Heart right ventricle (tissue), 16 donors: Measurements from ENCODE around the gene ROCK2. TPM values are rescaled to one million over a fixed set of nuclear protein-coding genes. Genes with fewer than 3 reads are reported as not detected.

Source experiments
- ATAC-seq, 8 donors: fragments of 200-7000 bp; cut with Tn5 transposase; one replicate each; pipeline ENCODE4 v1.9.1; 2020; ENCODE audit warnings: mild to moderate bottlenecking in 8 of 8, moderate library complexity in 8 of 8, moderate number of reproducible peaks in 1 of 8
- DNase-seq, 2 donors: peaks; one replicate each; pipeline ENCODE4 v3.0.0-alpha.2; 2020
- H3K27ac ChIP-seq, 10 donors: fragments of 200-600 bp; sonication (generic) in 2 of 10; one replicate each; pipeline versions ENCODE4 v1.5.0 to v1.8.0; 2020 to 2022; ENCODE audit warnings: mild to moderate bottlenecking in 3 of 10
- H3K27me3 ChIP-seq, 7 donors: fragments of 200-600 bp; one replicate each; pipeline ENCODE4 v1.8.0; 2021 to 2022; ENCODE audit warnings: mild to moderate bottlenecking in 2 of 7
- H3K36me3 ChIP-seq, 9 donors: fragments of 200-600 bp; sonication (generic) in 1 of 9; one replicate each; pipeline versions ENCODE4 v1.5.0 to v1.8.0; 2020 to 2022; ENCODE audit warnings: mild to moderate bottlenecking in 2 of 9
- H3K4me1 ChIP-seq, 9 donors: fragments of 200-600 bp; sonication (generic) in 1 of 9; one replicate each; pipeline versions ENCODE4 v1.5.0 to v1.8.0; 2020 to 2022; ENCODE audit warnings: mild to moderate bottlenecking in 4 of 9
- H3K4me3 ChIP-seq, 10 donors: fragments of 200-600 bp; sonication (generic) in 2 of 10; one replicate each; pipeline versions ENCODE4 v1.5.0 to v1.8.0; 2020 to 2022; ENCODE audit warnings: mild to moderate bottlenecking in 7 of 10, moderate library complexity in 2 of 10
- H3K9me3 ChIP-seq, 11 donors: fragments of 200-600 bp in 10 of 11; sonication (generic) in 2 of 11; one replicate each; pipeline versions ENCODE4 v1.5.0 to v1.8.0; 2013 to 2022; ENCODE audit warnings: mild to moderate bottlenecking in 2 of 11, control low read depth in 1 of 11, moderate library complexity in 1 of 11
- CTCF ChIP-seq, 9 donors: fragments of 200-600 bp; sonication (generic) in 2 of 9; IDR thresholded peaks; one replicate each; pipeline versions ENCODE4 v1.5.0 to v1.8.0; 2021 to 2022; ENCODE audit warnings: antibody characterized with exemption in 9 of 9, mild to moderate bottlenecking in 5 of 9, moderate library complexity in 1 of 9
- WGBS, 2 donors: extraction: QIAGEN DNeasy Blood & Tissue Kit; methylation state at CpG; one replicate each; pipeline ENCODE4 v1.1.7; 2013; ENCODE audit warnings: inconsistent platforms in 1 of 2; 5-methylcytosine and 5-hydroxymethylcytosine counted together
- intact Hi-C, 10 donors: fragments of 100-400 bp; cut with DNase I; formaldehyde crosslinking; loops; one replicate each; pipeline versions ENCODE4 v1.11.1 to v1.14.2; 2022
- polyA plus RNA-seq, 2 donors: library from polyadenylated mRNA; stranded (reverse); fragments of 200-250 nt; gene quantifications; one replicate each; pipeline ENCODE4 v1.2.3, GENCODE V29; 2013
- total RNA-seq, 10 donors: library from RNA; stranded (reverse); fragmentation: NEBNext Ultra II Directional in 3 of 10; extraction: Animal tissue kit (Norgen Biotek cat#: 25700) in 3 of 10; gene quantifications; one replicate each; pipeline versions ENCODE4 v1.2.1 to v1.2.4, GENCODE V29; 2021 to 2023
- donor health status: Arrhythmogenic right ventricular cardiomyopathy.
- donor health status: ischemic (EF 13 %, LVEDD 7.1; RV severe dilation, severe dysfunction).
- donor health status: healthy with polysubstance abuse.
- donor health status: DM: no; HTN: yes; CAD: no.
- donor health status: DM: no; HTN: no; CAD: no.
- donor health status: ischemic (EF 25% LVEDD 6.9; RV normal size, moderate dysfunction).
- donor health status: ischemic (EF 25% LVEDD 5.7; RV mildly dilated, moderate dysfunction).
- donor health status: healthy.
- donor health status: DM: yes; HTN: yes; CAD: no.
- donor health status: Ischemic cardiomyopathy.
- donor health status: ischemic (EF 35%, LVEDD 5.7; RV mildly dilated, moderate dysfunction).
- donor health status: nonischemic (EF 11% LVEDD 7.7; RV severe dilation, severe dysfunction).
- donor health status: DM: yes; HTN: yes; CAD: no.
- donor health status: PGD.
- donor health status: ischemic (EF 29% LVEDD 5.4; RV normal size, mild dysfunction).
- donor health status: nonischemic (EF 23%, LVEDD 6.1; RV moderate dilation, normal function).

The ROCK2 gene
- total and polyA plus RNA-seq, 12 donors = 6.9 to 51.8 (median 36.5) TPM

DNA sequence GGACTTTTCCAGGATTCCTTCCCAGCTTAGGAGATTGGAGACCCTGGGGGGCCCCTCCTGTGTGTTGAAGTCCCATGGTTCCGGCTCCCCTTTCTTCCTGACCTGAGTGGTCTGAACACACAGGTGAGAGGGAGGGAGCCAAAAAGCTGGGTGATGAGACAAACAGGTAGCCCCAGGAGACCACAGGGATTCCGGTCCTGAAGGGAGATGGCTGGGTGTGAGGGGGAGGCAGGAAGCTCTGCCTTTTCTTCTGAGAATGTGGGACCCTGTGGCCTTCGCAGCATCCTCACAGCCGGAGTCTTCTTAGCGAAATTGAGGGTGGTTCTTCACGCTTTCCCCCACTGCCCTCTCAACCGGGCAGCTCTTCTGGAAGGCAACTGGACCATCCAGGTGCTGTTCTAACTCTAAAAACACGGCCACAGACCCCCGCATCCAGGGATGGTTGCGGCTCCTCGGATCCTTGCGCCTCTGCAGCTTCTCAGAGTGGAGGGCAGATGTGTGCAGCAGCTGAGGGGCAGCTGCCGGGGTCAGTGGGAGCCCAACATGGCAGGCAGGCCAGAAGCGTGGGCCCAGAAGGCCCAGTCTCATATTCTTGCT is 184.8 kb downstream of the ROCK2 start:
- 97% methylated on average over 14 of the region's 14 CpGs for WGBS, 2 donors
- intact Hi-C loops = loop anchor here in 1 of 10 donors (5.0 kb wide), 1 partner anchor 183 kb away; the partner anchor contains the start of gene ROCK2
- no peaks in the 10 kb centered on the region for H3K9me3 ChIP-seq
- DNase-seq (no peak), ATAC-seq (no peak)
- peaks cover 0 to 29% (median 0%) of the 10 kb centered on the region in 9 donors for H3K36me3 ChIP-seq
- peaks cover 0 to 21% (median 13%) of the 10 kb centered on the region in 9 donors for H3K4me1 ChIP-seq
- no peak for TF ChIP-seq CTCF (IDR thresholded peaks at IDR 0.05)
- no peak overlapping the region for H3K27ac ChIP-seq
- H3K4me3 ChIP-seq = no peak overlapping the region
- H3K27me3 ChIP-seq = no peaks in the 10 kb centered on the region

DNA sequence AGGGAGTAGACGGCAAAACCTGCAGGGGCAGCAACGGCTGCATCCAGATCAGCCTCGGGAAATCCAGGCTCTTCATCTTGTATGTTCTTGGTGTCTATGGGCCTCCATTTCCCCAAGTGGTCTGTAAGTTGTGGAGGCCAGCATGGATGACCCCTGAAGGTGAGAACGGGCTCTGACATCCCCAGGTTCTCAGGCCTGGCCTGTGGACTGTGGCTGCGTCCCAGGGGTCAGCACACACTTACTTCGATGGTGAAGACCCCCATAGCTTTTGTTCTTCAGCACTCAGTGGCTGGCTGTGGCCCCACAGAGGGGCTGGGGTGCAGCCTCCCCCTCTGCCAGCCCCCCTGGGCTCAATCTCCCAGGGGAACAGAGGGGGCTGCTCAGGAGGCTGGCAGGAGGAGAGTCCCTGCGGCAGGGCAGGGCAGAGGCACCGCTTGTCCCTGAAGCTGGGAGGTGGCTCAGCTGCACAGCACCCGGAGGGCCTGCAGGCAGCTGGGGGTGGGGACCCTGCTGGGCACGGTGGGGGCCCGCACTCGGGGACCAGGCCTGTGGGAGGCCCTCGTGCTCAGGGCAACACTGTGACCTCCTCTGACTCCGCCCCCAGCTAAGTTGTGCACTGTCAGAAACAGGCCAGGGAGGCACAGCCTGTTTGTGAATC is 185.4 kb downstream of the ROCK2 start:
- Histone ChIP-seq H3K36me3 (peaks cover 0 to 29% (median 0%) of the 10 kb centered on the region in 9 donors), H3K4me3 (no peak overlapping the region), H3K4me1 (peaks cover 0 to 27% (median 19%) of the 10 kb centered on the region in 9 donors), H3K27ac (no peak overlapping the region), H3K27me3 (no peaks in the 10 kb centered on the region), H3K9me3 (no peaks in the 10 kb centered on the region)
- DNase-seq = no peak
- intact Hi-C loops = loop anchor here in 1 of 10 donors (5.0 kb wide), 1 partner anchor 183 kb away; the partner anchor contains the start of gene ROCK2
- 87 to 88% methylated on average over 14 of the region's 14 CpGs for WGBS, 2 donors
- no peak for ATAC-seq
- TF ChIP-seq CTCF (IDR thresholded peaks at IDR 0.05) = no peak

- TF ChIP-seq CTCF (IDR thresholded peaks at IDR 0.05) = no peak
- intact Hi-C loops = loop anchor here in 1 of 10 donors (5.0 kb wide), 1 partner anchor 185 kb away; the partner anchor contains the start of gene ROCK2
- Histone ChIP-seq H3K9me3 (no peaks in the 10 kb centered on the region), H3K4me1 (peaks cover 0 to 27% (median 19%) of the 10 kb centered on the region in 9 donors), H3K4me3 (no peak overlapping the region), H3K36me3 (peaks cover 0 to 24% (median 0%) of the 10 kb centered on the region in 9 donors), H3K27ac (no peak overlapping the region), H3K27me3 (no peaks in the 10 kb centered on the region)
- ATAC-seq (no peak), DNase-seq (no peak)
- WGBS, 2 donors = 93 to 95% methylated on average over 4 of the region's 4 CpGs
Measured at GRCh38 chr2:11157731-11158130, 186.7 kb downstream of the ROCK2 start.

- no peak for TF ChIP-seq CTCF (IDR thresholded peaks at IDR 0.05)
- no peak for ATAC-seq
- H3K27ac ChIP-seq = no peak overlapping the region
- H3K4me1 ChIP-seq = peaks cover 0 to 27% (median 19%) of the 10 kb centered on the region in 9 donors
- peaks cover 0 to 22% (median 0%) of the 10 kb centered on the region in 9 donors for H3K36me3 ChIP-seq
- no peak overlapping the region for H3K4me3 ChIP-seq
- DNase-seq = no peak
- intact Hi-C loops = loop anchor here in 1 of 10 donors (5.0 kb wide), 1 partner anchor 185 kb away; the partner anchor contains the start of gene ROCK2
- no peaks in the 10 kb centered on the region for H3K27me3 ChIP-seq
- no peaks in the 10 kb centered on the region for H3K9me3 ChIP-seq
- 89 to 95% methylated on average over 6 of the region's 6 CpGs for WGBS, 2 donors
Measured at GRCh38 chr2:11157296-11157695, 187.1 kb downstream of the ROCK2 start.
